B cell (primary cell): ENCODE measurements around the gene BRMS1. TPM values are rescaled to one million over a fixed set of nuclear protein-coding genes. Genes with fewer than 3 reads are reported as not detected.

Source experiments
- ATAC-seq: fragments of 200-7000 bp; cut with Tn5 transposase; one replicate; pipeline ENCODE4 v1.10.0; 2021; ENCODE audit warnings: low read depth, mild to moderate bottlenecking, moderate number of reproducible peaks, moderate library complexity
- CTCF ChIA-PET: fragments of 350-600 bp; sonication (Branson Sonifier 250); formaldehyde crosslinking; loops from one replicate; lab custom pipeline; 2021; ENCODE audit warnings: antibody characterized with exemption, inconsistent platforms; lab: Charles Lee
- POLR2A ChIA-PET: fragments of 350-600 bp; sonication (Branson Sonifier 250); formaldehyde crosslinking; loops from one replicate; lab custom pipeline; 2021; ENCODE audit warnings: antibody characterized with exemption; lab: Charles Lee
- DNase-seq: peaks from one replicate; pipeline ENCODE4 v3.0.0; 2013
- H2AFZ ChIP-seq: 2 replicates; pipeline ENCODE4 v1.6.1; 2012; ENCODE audit warnings: mild to moderate bottlenecking, low read depth, low read length; ENCODE audit not compliant: insufficient read depth, poor library complexity, severe bottlenecking
- H3K27ac ChIP-seq, 2 donors: 1 replicate in 1 of 2; 2 replicates in 1 of 2; pipeline ENCODE4 v1.5.1; 2012 to 2013; ENCODE audit warnings: low read length in 2 of 2, mild to moderate bottlenecking in 2 of 2, moderate library complexity in 1 of 2
- H3K27me3 ChIP-seq, 4 experiments: fragments of 200-600 bp in 1 of 4; sonication (generic) in 1 of 4; replicated peaks in 1 of 4; 1 replicate in 2 of 4; 2 replicates in 2 of 4; pipeline versions ENCODE4 v1.6.1 to v1.7.0; 2013 to 2016; ENCODE audit warnings: low read length in 3 of 4, mild to moderate bottlenecking in 2 of 4, mixed read lengths in 1 of 4, moderate library complexity in 1 of 4; ENCODE audit not compliant: insufficient read depth in 4 of 4, control insufficient read depth in 3 of 4; ENCODE audit errors: control extremely low read depth in 1 of 4
- H3K36me3 ChIP-seq, 2 experiments: replicated peaks in 1 of 2; 1 replicate in 1 of 2; 2 replicates in 1 of 2; pipeline versions ENCODE4 v1.6.1 to v1.7.1; 2013; ENCODE audit warnings: low read length in 1 of 2; ENCODE audit not compliant: insufficient read depth in 2 of 2, control insufficient read depth in 1 of 2; ENCODE audit errors: control extremely low read depth in 1 of 2, extremely low read depth in 1 of 2
- H3K4me1 ChIP-seq, 2 donors: fragments of 200-600 bp in 1 of 2; sonication (generic) in 1 of 2; 1 replicate in 1 of 2; 2 replicates in 1 of 2; pipeline versions ENCODE4 v1.5.1 to v1.6.1; 2013 to 2017; ENCODE audit warnings: low read length in 2 of 2; ENCODE audit not compliant: control insufficient read depth in 2 of 2, insufficient read depth in 2 of 2
- H3K4me2 ChIP-seq: replicated peaks from 2 replicates; pipeline ENCODE3; 2012; ENCODE audit warnings: mild to moderate bottlenecking, low read depth, low read length; ENCODE audit not compliant: poor library complexity, severe bottlenecking
- H3K4me3 ChIP-seq, 5 experiments: fragments of 200-600 bp in 1 of 5; sonication (generic) in 1 of 5; 1 replicate in 3 of 5; 2 replicates in 2 of 5; pipeline versions ENCODE4 v1.5.1 to v1.7.0; 2011 to 2016; ENCODE audit warnings: low read length in 4 of 5, mild to moderate bottlenecking in 4 of 5, low read depth in 2 of 5, control low read depth in 1 of 5, moderate library complexity in 1 of 5; ENCODE audit not compliant: insufficient read depth in 1 of 5; ENCODE audit errors: control extremely low read depth in 1 of 5, extremely low read depth in 1 of 5
- H3K79me2 ChIP-seq: fragments of 200-600 bp; sonication (generic); one replicate; pipeline ENCODE4 v1.6.0; 2016; ENCODE audit warnings: low read length; ENCODE audit not compliant: control insufficient read depth, insufficient read depth
- H3K9ac ChIP-seq: fragments of 200-600 bp; sonication (generic); 2 replicates; pipeline ENCODE4 v1.6.1; 2017; ENCODE audit warnings: mild to moderate bottlenecking, low read length, moderate library complexity
- H3K9me3 ChIP-seq, 3 donors: one replicate each; pipeline versions ENCODE4 v1.6.1 to v1.7.1; 2013; ENCODE audit warnings: low read length in 2 of 3; ENCODE audit not compliant: control insufficient read depth in 2 of 3, insufficient read depth in 1 of 3; ENCODE audit errors: control extremely low read depth in 1 of 3
- H4K20me1 ChIP-seq: 2 replicates; pipeline ENCODE4 v1.6.0; 2012; ENCODE audit warnings: mild to moderate bottlenecking, low read length; ENCODE audit not compliant: insufficient read depth, control insufficient read depth, poor library complexity, severe bottlenecking
- H3K27ac Mint-ChIP-seq: one replicate; pipeline ENCODE4 v1.8.0; 2021; ENCODE audit warnings: mixed read lengths
- H3K27me3 Mint-ChIP-seq: one replicate; pipeline ENCODE4 v1.8.0; 2021; ENCODE audit warnings: mixed read lengths
- H3K4me1 Mint-ChIP-seq: one replicate; pipeline ENCODE4 v1.8.0; 2021; ENCODE audit warnings: mixed read lengths
- H3K4me3 Mint-ChIP-seq: one replicate; pipeline ENCODE4 v1.8.0; 2021; ENCODE audit warnings: mixed read lengths
- H3K9me3 Mint-ChIP-seq: one replicate; pipeline ENCODE4 v1.8.0; 2022; ENCODE audit warnings: mixed read lengths; ENCODE audit not compliant: insufficient read depth
- EZH2 ChIP-seq: IDR thresholded peaks from 2 replicates; pipeline ENCODE4 v1.6.1; 2012; ENCODE audit warnings: borderline replicate concordance, low read depth, mild to moderate bottlenecking, moderate library complexity, low read length; ENCODE audit not compliant: insufficient read depth, poor library complexity, severe bottlenecking
- WGBS: methylation state at CpG from one replicate; pipeline ENCODE4 v1.1.5; 2013; ENCODE audit warnings: missing lambda C conversion rate; ENCODE audit not compliant: insufficient coverage; 5-methylcytosine and 5-hydroxymethylcytosine counted together
- intact Hi-C: fragments of 100-400 bp; cut with micrococcal nuclease; formaldehyde crosslinking; loops from one replicate; pipeline ENCODE4 v1.10.0; 2022
- polyA plus RNA-seq: library from polyadenylated mRNA; depleted of rRNA; stranded (reverse); fragments of >200 nt; gene quantifications from 2 replicates; pipeline ENCODE4 v1.2.3, GENCODE V29; 2012
- total RNA-seq, 2 donors: library from RNA; stranded (reverse); fragments of 120-200 nt in 1 of 2; gene quantifications; 1 replicate in 1 of 2; 2 replicates in 1 of 2; pipeline versions ENCODE4 v1.2.3 to v1.2.4, GENCODE V29; 2013 to 2022
- TF ChIP-seq, protein P1 (sequence below): fragments of 200-600 bp; IDR thresholded peaks from one replicate; pipeline ENCODE4 v1.8.0; 2022; ENCODE audit warnings: antibody characterized with exemption, mild to moderate bottlenecking

Gene BRMS1
- total and polyA plus RNA-seq, 2 donors (not counting 1 experiment from before 2014, with no cell fraction given), result 51.2 to 58.3 TPM

DNA sequence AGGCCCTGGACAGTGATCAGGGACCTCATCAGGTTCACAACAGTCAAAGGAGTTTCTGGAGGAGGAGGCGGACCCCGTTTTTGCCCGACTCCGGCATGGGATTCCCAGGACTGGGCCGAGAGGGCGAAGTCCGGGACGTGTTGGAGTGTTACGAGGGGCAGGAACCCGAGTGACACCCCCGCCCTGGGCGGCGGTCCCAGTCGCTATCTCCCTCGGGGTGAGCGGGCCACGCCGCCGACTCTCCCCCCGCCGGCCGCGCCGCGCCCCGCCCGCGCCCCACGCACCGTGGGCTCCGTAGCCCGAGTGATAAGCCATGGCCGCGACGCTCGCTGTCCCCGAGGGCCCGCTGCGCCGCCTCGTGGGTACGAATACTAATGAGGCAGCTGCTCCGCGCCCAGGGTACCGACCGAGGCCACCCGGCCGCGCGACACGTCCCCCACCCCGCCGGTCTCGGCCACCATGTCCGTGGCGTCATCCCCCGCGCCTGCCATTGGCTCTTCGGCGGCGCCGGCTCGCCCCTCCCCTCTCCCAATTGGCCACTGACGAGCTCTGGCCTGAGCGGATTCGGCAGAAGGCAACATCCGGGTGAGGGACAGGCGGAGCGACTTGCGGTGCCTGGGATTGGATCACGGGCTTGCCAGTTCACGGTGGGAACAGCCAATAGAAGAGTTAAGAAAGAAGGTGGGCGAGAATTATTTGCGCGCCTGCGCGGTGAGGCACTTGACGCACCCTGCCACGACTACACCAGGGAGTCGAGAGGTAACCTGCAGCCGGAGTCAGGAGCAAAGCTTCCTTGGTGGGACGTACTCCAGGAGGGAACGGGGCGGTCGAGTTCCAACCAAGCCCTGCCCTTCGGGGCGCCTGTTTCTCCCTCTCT lies 56.0 kb downstream of the BRMS1 start, which contains the start of gene YIF1A:
YIF1A (minus strand) TSS at position 473 of the 877 bp plus-strand sequence; CDS start at position 315, 158 bp downstream.
- Histone ChIP-seq H3K27me3 (peaks cover 2 to 33% (median 15%) of the 10 kb centered on the region in 4 experiments), H3K36me3 (peaks cover 0 to 13% of the 10 kb centered on the region in 2 experiments), H3K9me3 (peaks cover 0 to 4% (median 0%) of the 10 kb centered on the region in 3 donors), H3K79me2 (peaks cover 35% of the 10 kb centered on the region), H3K4me2 (peak within 1 kb of the TSS; percentile 94), H2AFZ (peak within 1 kb of the TSS; percentile 83), H3K4me3 (peak within 1 kb of the TSS; percentile 53 to 92 (median 77)), H3K27ac (peak within 1 kb of the TSS; percentile 65 to 88), H4K20me1 (peaks cover 26% of the 10 kb centered on the region), H3K4me1 (peaks cover 34 to 42% of the 10 kb centered on the region in 2 donors), H3K9ac (peak within 1 kb of the TSS; percentile 95)
- Mint-ChIP-seq H3K27ac (peak within 1 kb of the TSS; percentile 94), H3K27me3 (peaks cover 12% of the 10 kb centered on the region), H3K4me1 (peaks cover 37% of the 10 kb centered on the region), H3K4me3 (peak within 1 kb of the TSS; percentile 95), H3K9me3 (no peaks in the 10 kb centered on the region)
- POLR2A ChIA-PET, result interaction anchor here (0.5 to 1.8 kb wide), 5 partner anchors 21 to 1176 kb away, joined by 3 to 13 read pairs (median 5); partner anchors contain the start of gene RAB1B
- CTCF ChIA-PET, result interaction anchor here (0.8 to 2.3 kb wide), 9 partner anchors 9 to 237 kb away, joined by 3 to 13 read pairs (median 4); partner anchors contain the start of genes RAB1B and SF3B2
- peak; percentile 93 for ATAC-seq
- DNase-seq, result peak; percentile 99
- intact Hi-C loops, result loop anchor here (1.0 to 5.0 kb wide), 4 partner anchors 21 to 177 kb away; partner anchors contain the start of genes PELI3, RAB1B and SLC29A2
- under 1% methylated on average over 85 of the region's 87 CpGs for WGBS
- no peak for TF ChIP-seq EZH2
- TF ChIP-seq, protein P1, sequence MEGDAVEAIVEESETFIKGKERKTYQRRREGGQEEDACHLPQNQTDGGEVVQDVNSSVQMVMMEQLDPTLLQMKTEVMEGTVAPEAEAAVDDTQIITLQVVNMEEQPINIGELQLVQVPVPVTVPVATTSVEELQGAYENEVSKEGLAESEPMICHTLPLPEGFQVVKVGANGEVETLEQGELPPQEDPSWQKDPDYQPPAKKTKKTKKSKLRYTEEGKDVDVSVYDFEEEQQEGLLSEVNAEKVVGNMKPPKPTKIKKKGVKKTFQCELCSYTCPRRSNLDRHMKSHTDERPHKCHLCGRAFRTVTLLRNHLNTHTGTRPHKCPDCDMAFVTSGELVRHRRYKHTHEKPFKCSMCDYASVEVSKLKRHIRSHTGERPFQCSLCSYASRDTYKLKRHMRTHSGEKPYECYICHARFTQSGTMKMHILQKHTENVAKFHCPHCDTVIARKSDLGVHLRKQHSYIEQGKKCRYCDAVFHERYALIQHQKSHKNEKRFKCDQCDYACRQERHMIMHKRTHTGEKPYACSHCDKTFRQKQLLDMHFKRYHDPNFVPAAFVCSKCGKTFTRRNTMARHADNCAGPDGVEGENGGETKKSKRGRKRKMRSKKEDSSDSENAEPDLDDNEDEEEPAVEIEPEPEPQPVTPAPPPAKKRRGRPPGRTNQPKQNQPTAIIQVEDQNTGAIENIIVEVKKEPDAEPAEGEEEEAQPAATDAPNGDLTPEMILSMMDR, result peak; percentile 21
